Natural killer cell (primary cell): ENCODE data around the gene CPSF4L. TPM values are rescaled to one million over a fixed set of nuclear protein-coding genes. Genes with fewer than 3 reads are reported as not detected.

ENCODE experiments used
- ATAC-seq, 3 donors: fragments of 150-1000 bp in 2 of 3; fragments of 200-7000 bp in 1 of 3; cut with Tn5 transposase; 1 replicate in 1 of 3; 2 replicates in 2 of 3; pipeline ENCODE4 v1.10.0; 2021; ENCODE audit warnings: mild to moderate bottlenecking in 2 of 3, moderate library complexity in 2 of 3
- DNase-seq, 2 donors: peaks; one replicate each; pipeline versions ENCODE4 v3.0.0 to v3.0.0-alpha.2; 2013 to 2021; ENCODE audit warnings: mixed read lengths in 1 of 2
- H3K27ac ChIP-seq: one replicate; pipeline ENCODE4 v1.5.1; 2013; ENCODE audit warnings: mild to moderate bottlenecking, low read length
- H3K27me3 ChIP-seq: one replicate; pipeline ENCODE4 v1.6.1; 2013; ENCODE audit warnings: low read length; ENCODE audit not compliant: control insufficient read depth, insufficient read depth
- H3K36me3 ChIP-seq: one replicate; pipeline ENCODE4 v1.6.1; 2013; ENCODE audit warnings: low read length; ENCODE audit not compliant: control insufficient read depth, insufficient read depth
- H3K4me1 ChIP-seq: one replicate; pipeline ENCODE4 v1.6.1; 2013; ENCODE audit warnings: low read length; ENCODE audit not compliant: control insufficient read depth, insufficient read depth
- H3K4me3 ChIP-seq: one replicate; pipeline ENCODE4 v1.5.1; 2013; ENCODE audit warnings: low read length
- H3K9me3 ChIP-seq: one replicate; pipeline ENCODE4 v1.6.1; 2013; ENCODE audit warnings: low read length; ENCODE audit not compliant: control insufficient read depth, insufficient read depth
- H3K27ac Mint-ChIP-seq, 2 donors: one replicate each; pipeline ENCODE4 v1.8.0; 2022; ENCODE audit warnings: mild to moderate bottlenecking in 2 of 2, mixed read lengths in 2 of 2, moderate library complexity in 1 of 2
- H3K27me3 Mint-ChIP-seq, 2 donors: one replicate each; pipeline ENCODE4 v1.8.0; 2022; ENCODE audit warnings: low read depth in 2 of 2, mixed read lengths in 2 of 2
- H3K36me3 Mint-ChIP-seq: one replicate; pipeline ENCODE4 v1.8.0; 2022; ENCODE audit warnings: mixed read lengths
- H3K4me1 Mint-ChIP-seq, 2 donors: one replicate each; pipeline ENCODE4 v1.8.0; 2022; ENCODE audit warnings: mixed read lengths in 2 of 2
- H3K4me3 Mint-ChIP-seq: one replicate; pipeline ENCODE4 v1.8.0; 2022; ENCODE audit warnings: mild to moderate bottlenecking, moderate library complexity, mixed read lengths
- H3K9me3 Mint-ChIP-seq, 2 donors: one replicate each; pipeline ENCODE4 v1.8.0; 2022; ENCODE audit warnings: mixed read lengths in 2 of 2
- CTCF ChIP-seq: fragments of 200-600 bp; IDR thresholded peaks from one replicate; pipeline ENCODE4 v1.8.0; 2022; ENCODE audit warnings: antibody characterized with exemption
- WGBS: methylation state at CpG from one replicate; pipeline ENCODE4 v1.1.7; 2013; ENCODE audit warnings: missing lambda C conversion rate; ENCODE audit not compliant: insufficient coverage; 5-methylcytosine and 5-hydroxymethylcytosine counted together
- intact Hi-C: fragments of 100-400 bp; cut with micrococcal nuclease; formaldehyde crosslinking; loops from one replicate; pipeline ENCODE4 v1.14.2; 2022
- total RNA-seq, 4 donors: library from RNA; stranded (reverse); fragments of 120-200 nt in 1 of 4; gene quantifications; one replicate each; pipeline versions ENCODE4 v1.2.3 to v1.2.4, GENCODE V29; 2013 to 2022

CPSF4L gene
- total RNA-seq, 3 donors from 2014 or later (not counting 1 experiment from before 2014, with no cell fraction given): not detected

- H3K9me3 ChIP-seq: no peaks in the 10 kb centered on the region
- Mint-ChIP-seq H3K27ac (no peak overlapping the region), H3K36me3 (no peaks in the 10 kb centered on the region), H3K4me1 (peaks cover 15 to 29% of the 10 kb centered on the region in 2 donors), H3K27me3 (no peaks in the 10 kb centered on the region), H3K9me3 (no peaks in the 10 kb centered on the region), H3K4me3 (no peak overlapping the region)
- peaks cover 20% of the 10 kb centered on the region for H3K4me1 ChIP-seq
- no peaks in the 10 kb centered on the region for H3K36me3 ChIP-seq
- intact Hi-C loops: no loop called here
- H3K27ac ChIP-seq: no peak overlapping the region
- H3K4me3 ChIP-seq: no peak overlapping the region
- H3K27me3 ChIP-seq: no peaks in the 10 kb centered on the region
- no peak for TF ChIP-seq CTCF
- DNase-seq: no peak
- WGBS: 87% methylated on average over 8 of the region's 8 CpGs
- ATAC-seq: no peak
Observed at GRCh38 chr17:73286863-73287296, 25.2 kb upstream of the CPSF4L start.

GRCh38 chr17:73285916-73286862 lies 24.5 kb upstream of the CPSF4L start:
- DNase-seq (no peak), ATAC-seq (no peak)
- Mint-ChIP-seq H3K9me3 (no peaks in the 10 kb centered on the region), H3K27me3 (no peaks in the 10 kb centered on the region), H3K27ac (no peak overlapping the region), H3K4me1 (peaks cover 11 to 23% of the 10 kb centered on the region in 2 donors), H3K4me3 (no peak overlapping the region), H3K36me3 (no peaks in the 10 kb centered on the region)
- Histone ChIP-seq H3K4me3 (no peak overlapping the region), H3K9me3 (no peaks in the 10 kb centered on the region), H3K4me1 (peaks cover 13% of the 10 kb centered on the region), H3K27me3 (no peaks in the 10 kb centered on the region), H3K36me3 (no peaks in the 10 kb centered on the region), H3K27ac (no peak overlapping the region)
- intact Hi-C loops: no loop called here
- no peak for TF ChIP-seq CTCF
- WGBS: 95% methylated on average over 52 of the region's 52 CpGs

- Mint-ChIP-seq H3K4me1 (peaks cover 4 to 16% of the 10 kb centered on the region in 2 donors), H3K27ac (no peak overlapping the region), H3K36me3 (no peaks in the 10 kb centered on the region), H3K27me3 (no peaks in the 10 kb centered on the region), H3K4me3 (no peak overlapping the region), H3K9me3 (no peaks in the 10 kb centered on the region)
- 95% methylated on average over 15 of the region's 15 CpGs for WGBS
- ATAC-seq: no peak
- Histone ChIP-seq H3K9me3 (no peaks in the 10 kb centered on the region), H3K4me3 (no peak overlapping the region), H3K27ac (no peak overlapping the region), H3K4me1 (peaks cover 7% of the 10 kb centered on the region), H3K27me3 (no peaks in the 10 kb centered on the region), H3K36me3 (no peaks in the 10 kb centered on the region)
- intact Hi-C loops: no loop called here
- no peak for DNase-seq
- no peak for TF ChIP-seq CTCF
Observed at GRCh38 chr17:73285603-73285908, 23.9 kb upstream of the CPSF4L start.
